H1 (cell line): ENCODE data around the gene SH2D5. TPM values are rescaled to one million over a fixed set of nuclear protein-coding genes. Genes with fewer than 3 reads are reported as not detected.

Experiments used
- CTCF ChIA-PET: fragments of 300-600 bp; sonication (Branson Sonifier 250); formaldehyde crosslinking; loops from one replicate; lab custom pipeline; 2021; ENCODE audit not compliant: partially characterized antibody; lab: Charles Lee
- POLR2A ChIA-PET: fragments of 300-600 bp; sonication (Branson Sonifier 250); formaldehyde crosslinking; loops from one replicate; lab custom pipeline; 2021; ENCODE audit warnings: inconsistent platforms; ENCODE audit not compliant: partially characterized antibody; lab: Charles Lee
- DNase-seq, 2 experiments: peaks; one replicate each; pipeline versions ENCODE4 v3.0.0 to v3.0.0-alpha.2; 2010 to 2022; ENCODE audit warnings: low spot score in 2 of 2, low read depth in 1 of 2, mixed read lengths in 1 of 2
- FAIRE-seq: peaks from 2 replicates; lab custom pipeline; 2011; peaks lifted over from hg19 to GRCh38; lab: Jason Lieb, UNC
- H2AFZ ChIP-seq: 2 replicates; pipeline ENCODE4 v1.8.1; 2012; ENCODE audit warnings: low read length, inconsistent platforms
- H2AK5ac ChIP-seq: 2 replicates; pipeline ENCODE4 v1.6.1; 2013; ENCODE audit warnings: low read depth, low read length
- H2BK120ac ChIP-seq: replicated peaks from 2 replicates; pipeline ENCODE3; 2013; ENCODE audit warnings: low read depth, low read length, inconsistent platforms
- H2BK12ac ChIP-seq: 2 replicates; pipeline ENCODE4 v1.6.1; 2013; ENCODE audit warnings: low read depth, low read length
- H2BK15ac ChIP-seq: 2 replicates; pipeline ENCODE4 v1.6.1; 2013; ENCODE audit warnings: low read length
- H2BK20ac ChIP-seq: 2 replicates; pipeline ENCODE4 v1.6.1; 2013; ENCODE audit warnings: low read length
- H2BK5ac ChIP-seq: 2 replicates; pipeline ENCODE4 v1.6.1; 2013; ENCODE audit warnings: low read depth, low read length
- H3K14ac ChIP-seq: 2 replicates; pipeline ENCODE4 v1.6.1; 2013; ENCODE audit warnings: inconsistent platforms; ENCODE audit not compliant: insufficient read length
- H3K18ac ChIP-seq: 2 replicates; pipeline ENCODE4 v1.6.1; 2013; ENCODE audit warnings: low read length; ENCODE audit errors: extremely low read depth
- H3K23ac ChIP-seq: 2 replicates; pipeline ENCODE4 v1.6.1; 2013; ENCODE audit warnings: inconsistent platforms; ENCODE audit not compliant: insufficient read length
- H3K23me2 ChIP-seq: 2 replicates; pipeline ENCODE4 v1.6.1; 2013; ENCODE audit warnings: low read depth, low read length
- H3K27ac ChIP-seq: 2 replicates; pipeline ENCODE4 v1.6.1; 2011; ENCODE audit warnings: low read depth, low read length, inconsistent platforms
- H3K27me3 ChIP-seq, 4 experiments: replicated peaks in 1 of 4; 1 replicate in 1 of 4; 2 replicates in 3 of 4; pipeline versions ENCODE4 v1.6.1 to v1.8.1; 2011 to 2013; ENCODE audit warnings: low read length in 3 of 4, mild to moderate bottlenecking in 3 of 4, inconsistent platforms in 2 of 4, mixed read lengths in 2 of 4, moderate library complexity in 1 of 4; ENCODE audit not compliant: control insufficient read depth in 3 of 4, insufficient read depth in 3 of 4; ENCODE audit errors: extremely low read depth in 1 of 4
- H3K36me3 ChIP-seq, 4 experiments: 2 replicates each; pipeline versions ENCODE4 v1.6.1 to v1.8.1; 2011 to 2013; ENCODE audit warnings: mild to moderate bottlenecking in 4 of 4, low read length in 3 of 4, moderate library complexity in 2 of 4, control low read depth in 1 of 4, inconsistent platforms in 1 of 4; ENCODE audit not compliant: insufficient read depth in 4 of 4, control insufficient read depth in 2 of 4
- H3K4ac ChIP-seq: replicated peaks from 2 replicates; pipeline ENCODE3; 2013; ENCODE audit warnings: low read length, low read depth, mixed read lengths, inconsistent platforms; ENCODE audit not compliant: insufficient read length
- H3K4me1 ChIP-seq, 4 experiments: replicated peaks in 1 of 4; 1 replicate in 1 of 4; 2 replicates in 3 of 4; pipeline versions ENCODE4 v1.6.1 to v1.8.1; 2011 to 2013; ENCODE audit warnings: low read length in 3 of 4, inconsistent platforms in 2 of 4, mixed read lengths in 1 of 4; ENCODE audit not compliant: insufficient read depth in 4 of 4, control insufficient read depth in 3 of 4
- H3K4me2 ChIP-seq, 2 experiments: 2 replicates each; pipeline versions ENCODE4 v1.6.1 to v1.8.1; 2011 to 2013; ENCODE audit warnings: low read depth in 2 of 2, low read length in 2 of 2, control low read depth in 1 of 2, inconsistent platforms in 1 of 2, mild to moderate bottlenecking in 1 of 2; ENCODE audit not compliant: insufficient read depth in 1 of 2
- H3K4me3 ChIP-seq, 4 experiments: fragments of 200-600, 300-600 bp in 1 of 4; sonication (generic), shearing (Covaris generic), sonication (Bioruptor Twin) in 1 of 4; 2 replicates each; pipeline versions ENCODE4 v1.5.1 to v1.8.1; 2011 to 2016; ENCODE audit warnings: low read length in 4 of 4, low read depth in 3 of 4, control low read depth in 2 of 4, inconsistent platforms in 2 of 4, mild to moderate bottlenecking in 2 of 4, mixed read lengths in 1 of 4, moderate library complexity in 1 of 4; ENCODE audit not compliant: insufficient read depth in 2 of 4; ENCODE audit errors: extremely low read depth in 1 of 4
- H3K56ac ChIP-seq: replicated peaks from 2 replicates; pipeline ENCODE3; 2013; ENCODE audit warnings: low read depth, mild to moderate bottlenecking, mixed read lengths, low read length, inconsistent platforms; ENCODE audit not compliant: insufficient read length
- H3K79me1 ChIP-seq: 2 replicates; pipeline ENCODE4 v1.6.1; 2013; ENCODE audit warnings: low read depth, low read length, control low read depth
- H3K79me2 ChIP-seq, 2 experiments: 2 replicates each; pipeline versions ENCODE4 v1.6.1 to v1.8.1; 2012 to 2013; ENCODE audit warnings: low read length in 2 of 2, mild to moderate bottlenecking in 2 of 2, inconsistent platforms in 1 of 2; ENCODE audit not compliant: insufficient read depth in 2 of 2, control insufficient read depth in 1 of 2
- H3K9ac ChIP-seq, 4 experiments: replicated peaks in 1 of 4; 1 replicate in 1 of 4; 2 replicates in 3 of 4; pipeline versions ENCODE4 v1.6.1 to v1.8.1; 2011 to 2013; ENCODE audit warnings: low read depth in 3 of 4, low read length in 3 of 4, control low read depth in 2 of 4, mild to moderate bottlenecking in 2 of 4, moderate library complexity in 2 of 4, inconsistent platforms in 1 of 4; ENCODE audit errors: extremely low read depth in 1 of 4
- H3K9me3 ChIP-seq, 2 experiments: 2 replicates each; pipeline versions ENCODE4 v1.6.1 to v1.8.1; 2012 to 2013; ENCODE audit warnings: mild to moderate bottlenecking in 2 of 2, moderate library complexity in 2 of 2, control low read depth in 1 of 2, inconsistent platforms in 1 of 2, low read depth in 1 of 2, low read length in 1 of 2, mixed read lengths in 1 of 2; ENCODE audit not compliant: insufficient read depth in 2 of 2
- H4K20me1 ChIP-seq, 2 experiments: replicated peaks in 1 of 2; 2 replicates each; pipeline versions ENCODE3 to v1.8.1; 2011 to 2013; ENCODE audit warnings: inconsistent platforms in 2 of 2, low read length in 2 of 2, mild to moderate bottlenecking in 1 of 2; ENCODE audit not compliant: insufficient read depth in 2 of 2, control insufficient read depth in 1 of 2
- H4K5ac ChIP-seq: 2 replicates; pipeline ENCODE4 v1.6.1; 2013; ENCODE audit warnings: low read length, low read depth, mixed read lengths, inconsistent platforms; ENCODE audit not compliant: insufficient read length
- H4K8ac ChIP-seq: 2 replicates; pipeline ENCODE4 v1.8.0; 2013; ENCODE audit warnings: mild to moderate bottlenecking, moderate library complexity, low read length, inconsistent platforms; ENCODE audit not compliant: insufficient read depth; ENCODE audit errors: extremely low read depth
- H4K91ac ChIP-seq: replicated peaks from 2 replicates; pipeline ENCODE3; 2013; ENCODE audit warnings: low read length, mixed read lengths, inconsistent platforms; ENCODE audit not compliant: insufficient read length
- GABPA ChIP-seq: IDR thresholded peaks from 2 replicates; pipeline ENCODE4 v1.6.1; 2011; ENCODE audit warnings: mild to moderate bottlenecking, low read length, moderate library complexity, borderline replicate concordance; ENCODE audit not compliant: insufficient read depth
- SIN3A ChIP-seq, 2 experiments: IDR thresholded peaks in 1 of 2; conservative IDR thresholded peaks in 1 of 2; 2 replicates each; pipeline ENCODE4 v1.6.1; 2011 to 2012; ENCODE audit warnings: low read length in 2 of 2, improper control_type of control experiment in 1 of 2, low read depth in 1 of 2, mild to moderate bottlenecking in 1 of 2
- SIRT6 ChIP-seq: IDR thresholded peaks from one replicate; pipeline ENCODE4 v1.7.1; 2012; ENCODE audit warnings: low read length, inconsistent platforms
- WGBS, 2 experiments: shearing (Covaris generic) in 1 of 2; methylation state at CpG; one replicate each; pipeline versions ENCODE4 v1.1.6 to v1.1.7; 2013 to 2015; ENCODE audit warnings: low lambda C conversion rate in 2 of 2, mixed read lengths in 2 of 2, inconsistent platforms in 1 of 2, low coverage in 1 of 2, missing lambda C conversion rate in 1 of 2; ENCODE audit not compliant: insufficient replicate concordance in 2 of 2, insufficient coverage in 1 of 2, insufficient read length in 1 of 2; ENCODE audit errors: extremely low coverage in 1 of 2, missing lambda C conversion rate in 1 of 2; 5-methylcytosine and 5-hydroxymethylcytosine counted together
- polyA plus RNA-seq, 7 experiments: library from polyadenylated mRNA; depleted of rRNA in 3 of 7; stranded (reverse) in 5 of 7; unstranded in 2 of 7; fragments of >200 nt in 5 of 7; fragments of 200-250 nt in 2 of 7; gene quantifications; 1 replicate in 5 of 7; 2 replicates in 1 of 7; 4 replicates in 1 of 7; pipeline versions ENCODE4 v1.2.1 to v1.2.3, GENCODE V29; 2011 to 2013; ENCODE audit warnings: missing spikeins in 2 of 7, mixed read lengths in 2 of 7
- total RNA-seq: library from RNA; stranded (reverse); fragmentation: NEBNext Ultra II Directional; extraction: Animal tissue kit (Norgen Biotek cat#: 25700); gene quantifications from 2 replicates; pipeline ENCODE4 v1.2.1, GENCODE V29; 2021

The SH2D5 gene
- total and polyA plus RNA-seq, 2 of the 8 experiments (the other 6 are each of a cell fraction or from before 2014, with no cell fraction given): 13.2 to 18.4 TPM

- H4K5ac ChIP-seq: no peak overlapping the region
- H3K4ac ChIP-seq: no peak overlapping the region
- TF ChIP-seq SIRT6: no peak
- TF ChIP-seq GABPA: no peak
- TF ChIP-seq SIN3A (conservative IDR thresholded peaks at IDR 0.05 in 1 of 2, IDR thresholded peaks at IDR 0.05 in 1 of 2; ENCODE audit: low read depth in 1 of 2, low read length in 2 of 2): no peak
- no peak overlapping the region for H3K14ac ChIP-seq
- WGBS, 2 experiments: 88% methylated on average over 2 of the region's 2 CpGs; no CpG with 5 or more reads in 1 of the 2 experiments
- H3K27ac ChIP-seq: no peak overlapping the region
- no peak overlapping the region for H3K4me3 ChIP-seq
- no peak overlapping the region for H4K8ac ChIP-seq
- no peak for DNase-seq
- POLR2A ChIA-PET: interaction anchor here (0.6 kb wide), 2 partner anchors 16 to 258 kb away, joined by 3 to 4 read pairs; no protein-coding TSS in a partner anchor
- H3K79me1 ChIP-seq: no peaks in the 10 kb centered on the region
- peaks cover 0 to 6% (median 4%) of the 10 kb centered on the region in 4 experiments; a peak in 3 of 7 replicates for H3K4me1 ChIP-seq
- peaks cover 5% of the 10 kb centered on the region; the same call in 1 of the 2 replicates for H3K23me2 ChIP-seq
- CTCF ChIA-PET: interaction anchor here (1.0 to 2.5 kb wide), 4 partner anchors 19 to 39 kb away, joined by 3 to 8 read pairs (median 4); no protein-coding TSS in a partner anchor
- no peak overlapping the region for H2BK20ac ChIP-seq
- no peak overlapping the region for H2BK5ac ChIP-seq
- H3K79me2 ChIP-seq: no peaks in the 10 kb centered on the region
- H3K9ac ChIP-seq: no peak overlapping the region
- H3K9me3 ChIP-seq: no peaks in the 10 kb centered on the region
- H2BK120ac ChIP-seq: no peak overlapping the region
- H2AK5ac ChIP-seq: no peak overlapping the region
- no peaks in the 10 kb centered on the region; a peak in 1 of 7 replicates for H3K27me3 ChIP-seq
- no peak overlapping the region for H3K18ac ChIP-seq
- no peak overlapping the region for H4K91ac ChIP-seq
- no peak overlapping the region for H2BK15ac ChIP-seq
- no peak overlapping the region for H3K23ac ChIP-seq
- no peak overlapping the region for H2BK12ac ChIP-seq
- H2AFZ ChIP-seq: no peak overlapping the region
- no peak for FAIRE-seq
- no peak overlapping the region for H3K56ac ChIP-seq
- H3K36me3 ChIP-seq: peaks cover 0 to 3% (median 0%) of the 10 kb centered on the region in 4 experiments; a peak in 1 of 8 replicates
- H4K20me1 ChIP-seq: peaks cover 2% of the 10 kb centered on the region in 2 experiments
- no peak overlapping the region for H3K4me2 ChIP-seq
Measured at GRCh38 chr1:20693623-20694022, 38.9 kb downstream of the SH2D5 start.
